OCI-LY3 (cell line): ENCODE measurements around the gene MACROD2.

Source experiments
- H2AFZ ChIP-seq: fragments of 200-600, 300-600 bp; shearing (Covaris generic); 2 replicates; pipeline ENCODE4 v1.6.0; 2014; ENCODE audit warnings: antibody characterized with exemption, low read depth, low read length
- H3K27ac ChIP-seq: fragments of 200-600, 300-600 bp; sonication (generic); 2 replicates; pipeline ENCODE4 v1.5.1; 2014; ENCODE audit warnings: mild to moderate bottlenecking, low read length, moderate library complexity, mixed read lengths
- H3K27me3 ChIP-seq: fragments of 200-600, 300-600 bp; sonication (generic); 2 replicates; pipeline ENCODE4 v1.6.1; 2014; ENCODE audit warnings: low read depth, low read length, mixed read lengths
- H3K36me3 ChIP-seq: fragments of 200-600, 300-600 bp; sonication (generic); replicated peaks from 2 replicates; pipeline ENCODE3; 2014; ENCODE audit warnings: low read depth, low read length, mixed read lengths
- H3K4me1 ChIP-seq: fragments of 300-600, 200-600 bp; sonication (generic); 2 replicates; pipeline ENCODE4 v1.6.1; 2014; ENCODE audit warnings: low read length, mixed read lengths
- H3K4me2 ChIP-seq: fragments of 200-600, 300-600 bp; sonication (generic); 2 replicates; pipeline ENCODE4 v1.6.1; 2014; ENCODE audit warnings: low read length, mixed read lengths
- H3K4me3 ChIP-seq: fragments of 300-600, 200-600 bp; sonication (generic); 2 replicates; pipeline ENCODE4 v1.5.1; 2014; ENCODE audit warnings: antibody characterized with exemption, mild to moderate bottlenecking, low read length, moderate library complexity
- H3K79me2 ChIP-seq: fragments of 300-600, 200-600 bp; shearing (Covaris generic); 2 replicates; pipeline ENCODE4 v1.6.1; 2014; ENCODE audit warnings: mild to moderate bottlenecking, low read length, mixed read lengths
- H3K9ac ChIP-seq: fragments of 300-600, 200-600 bp; shearing (Covaris generic); 2 replicates; pipeline ENCODE4 v1.6.0; 2014; ENCODE audit warnings: mild to moderate bottlenecking, low read length, moderate library complexity
- H3K9me3 ChIP-seq: fragments of 200-600, 300-600 bp; shearing (Covaris generic); 2 replicates; pipeline ENCODE4 v1.6.1; 2014; ENCODE audit warnings: low read length, mixed read lengths; ENCODE audit not compliant: insufficient read depth
- H4K20me1 ChIP-seq: fragments of 200-600, 300-600 bp; sonication (generic); 2 replicates; pipeline ENCODE4 v1.6.1; 2016; ENCODE audit warnings: low read length, mixed read lengths; ENCODE audit not compliant: insufficient read depth
- CTCF ChIP-seq: fragments of 200-600, 300-600 bp; sonication (generic); IDR thresholded peaks from 2 replicates; pipeline ENCODE4 v1.5.1; 2014; ENCODE audit warnings: antibody characterized with exemption, low read length, low read depth
- EZH2phosphoT487 ChIP-seq: fragments of 200-600 bp; shearing (Covaris generic); IDR thresholded peaks from 2 replicates; pipeline ENCODE4 v1.6.1; 2018; ENCODE audit warnings: antibody characterized with exemption, mixed run types, low read depth

The MACROD2 gene

GRCh38 chr20:14672066-14672465 is 676.8 kb downstream of the MACROD2 start:
- no peak overlapping the region for H3K9ac ChIP-seq

GRCh38 chr20:14673164-14673563 is 677.8 kb downstream of the MACROD2 start:
- Histone ChIP-seq H3K36me3 (no peaks in the 10 kb centered on the region), H2AFZ (no peak overlapping the region), H3K27me3 (no peaks in the 10 kb centered on the region), H3K79me2 (no peaks in the 10 kb centered on the region), H3K4me3 (no peak overlapping the region), H4K20me1 (no peaks in the 10 kb centered on the region), H3K27ac (no peak overlapping the region), H3K4me1 (peaks cover 9% of the 10 kb centered on the region), H3K9ac (no peak overlapping the region), H3K4me2 (no peak overlapping the region), H3K9me3 (no peaks in the 10 kb centered on the region)
- TF ChIP-seq CTCF (no peak), EZH2phosphoT487 (no peak)

More at GRCh38 chr20:14672066-14672465, 676.8 kb downstream of the MACROD2 start:
- no peak overlapping the region for H3K4me3 ChIP-seq
- H3K27ac ChIP-seq = no peak overlapping the region
- H4K20me1 ChIP-seq = no peaks in the 10 kb centered on the region
- H3K4me1 ChIP-seq = no peaks in the 10 kb centered on the region
- no peak overlapping the region for H2AFZ ChIP-seq
- H3K36me3 ChIP-seq = no peaks in the 10 kb centered on the region
- no peak overlapping the region for H3K4me2 ChIP-seq
- no peaks in the 10 kb centered on the region for H3K9me3 ChIP-seq
- H3K79me2 ChIP-seq = no peaks in the 10 kb centered on the region
- no peaks in the 10 kb centered on the region for H3K27me3 ChIP-seq
- TF ChIP-seq EZH2phosphoT487 = no peak
- no peak for TF ChIP-seq CTCF

- Histone ChIP-seq H3K9me3 (no peaks in the 10 kb centered on the region), H3K4me1 (peaks cover 10% of the 10 kb centered on the region), H2AFZ (no peak overlapping the region), H3K36me3 (no peaks in the 10 kb centered on the region), H4K20me1 (no peaks in the 10 kb centered on the region), H3K27me3 (peaks cover 9% of the 10 kb centered on the region; the same call in 1 of the 2 replicates), H3K9ac (no peak overlapping the region), H3K27ac (no peak overlapping the region), H3K4me3 (no peak overlapping the region), H3K4me2 (no peak overlapping the region), H3K79me2 (no peaks in the 10 kb centered on the region)
- no peak for TF ChIP-seq CTCF
Observed at GRCh38 chr20:14677455-14677854, 682.1 kb downstream of the MACROD2 start.

GRCh38 chr20:14685183-14685582 is 689.9 kb downstream of the MACROD2 start:
- H3K27ac ChIP-seq = no peak overlapping the region
- H3K36me3 ChIP-seq = no peaks in the 10 kb centered on the region
- H2AFZ ChIP-seq = no peak overlapping the region
- H4K20me1 ChIP-seq = no peaks in the 10 kb centered on the region
- no peaks in the 10 kb centered on the region for H3K9me3 ChIP-seq
- TF ChIP-seq CTCF = no peak
- TF ChIP-seq EZH2phosphoT487 = no peak
- H3K4me3 ChIP-seq = no peak overlapping the region
- no peak overlapping the region for H3K9ac ChIP-seq
- peaks cover 9% of the 10 kb centered on the region; the same call in 1 of the 2 replicates for H3K27me3 ChIP-seq
- H3K4me1 ChIP-seq = no peaks in the 10 kb centered on the region
- no peak overlapping the region for H3K4me2 ChIP-seq
- H3K79me2 ChIP-seq = no peaks in the 10 kb centered on the region
